GM21529 (cell line): ENCODE measurements around the gene PIAS1.
A peak's percentile ranks its signal among the peaks of the same experiment; 100 is the strongest.
"Not testable (repeated sequence)": the region's sequence is repeated elsewhere in the genome, so short reads cannot be mapped to it uniquely, and the experiment has no call there.

Experiments
- ATAC-seq: cut with Tn5 transposase; IDR thresholded peaks from one replicate; pipeline ENCODE4 v1.9.1; 2021; ENCODE audit not compliant: unreplicated experiment

The PIAS1 gene

DNA sequence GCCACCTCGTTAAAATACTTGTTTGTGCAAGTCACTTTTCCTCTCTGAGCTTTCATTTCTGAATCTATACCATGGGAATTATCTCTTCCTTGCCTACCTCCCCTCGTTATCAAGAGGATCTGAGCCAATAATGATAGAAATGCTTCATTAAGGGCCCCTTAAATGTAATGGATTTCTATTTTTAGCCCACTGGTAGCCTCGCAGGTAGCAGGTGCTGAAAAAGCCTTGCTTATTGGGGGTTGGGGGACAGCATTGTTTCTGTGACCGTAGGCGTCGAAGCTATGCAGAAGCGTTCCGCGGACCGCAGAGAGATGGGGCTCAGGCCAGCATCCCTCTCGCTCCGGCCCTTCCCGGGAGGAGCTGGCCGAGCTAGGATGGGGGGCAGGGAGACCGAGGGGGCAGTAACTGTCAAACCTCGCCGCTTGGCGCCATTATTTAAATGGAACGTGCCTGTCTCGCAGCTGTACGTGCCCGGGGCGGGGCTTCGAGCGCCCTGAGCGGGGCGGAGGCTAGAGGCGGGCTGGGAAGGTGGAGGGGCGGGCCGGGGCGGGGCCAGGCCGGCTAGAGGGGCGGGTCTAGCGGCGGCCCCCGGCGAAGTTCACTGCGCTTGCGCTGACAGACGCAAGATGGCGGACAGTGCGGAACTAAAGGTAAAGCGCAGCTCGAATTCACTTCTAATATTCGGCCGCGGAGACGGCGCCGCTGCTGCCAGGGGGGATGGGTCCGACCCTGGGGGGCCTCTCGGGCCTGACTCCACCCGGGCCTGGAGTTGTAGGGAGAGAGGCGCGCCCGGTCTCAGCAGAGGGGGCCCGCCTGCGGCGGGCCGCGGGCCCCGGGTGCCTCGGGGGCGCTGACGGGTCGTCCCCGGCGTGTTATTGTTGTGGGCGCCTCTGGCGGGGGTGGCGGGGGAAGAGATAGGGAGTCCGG is at the start of gene PIAS1:
TSS of gene PIAS1 (plus strand) at position 615 of the 927 bp plus-strand sequence. CDS start at position 627, 12 bp downstream.
- ATAC-seq: peak; percentile 79

GRCh38 chr15:68007642-68008041 is 46.5 kb upstream of the PIAS1 start:
- ATAC-seq: not testable (repeated sequence)

GRCh38 chr15:68010361-68011153 is 43.6 kb upstream of the PIAS1 start:
- ATAC-seq: no peak

DNA sequence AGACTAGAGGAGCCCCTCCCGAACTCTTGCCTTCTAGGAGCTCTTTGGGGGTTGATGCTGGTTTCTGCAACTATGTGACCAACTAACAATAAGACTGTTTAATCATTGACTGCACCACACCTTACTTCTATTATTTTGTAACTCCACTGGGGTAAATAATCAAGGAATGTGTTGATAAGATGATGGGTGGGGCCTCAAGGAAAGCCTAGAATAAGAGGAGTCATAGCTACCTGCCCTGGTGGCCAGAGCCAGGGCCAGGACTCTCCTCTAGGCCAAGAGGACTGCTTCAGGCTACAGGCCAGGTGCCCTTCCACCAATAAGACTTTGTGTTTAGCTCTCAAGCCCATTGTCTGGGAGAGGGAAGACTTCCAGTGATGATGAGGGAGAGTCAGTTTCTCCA is 41.2 kb upstream of the PIAS1 start:
- no peak for ATAC-seq

DNA sequence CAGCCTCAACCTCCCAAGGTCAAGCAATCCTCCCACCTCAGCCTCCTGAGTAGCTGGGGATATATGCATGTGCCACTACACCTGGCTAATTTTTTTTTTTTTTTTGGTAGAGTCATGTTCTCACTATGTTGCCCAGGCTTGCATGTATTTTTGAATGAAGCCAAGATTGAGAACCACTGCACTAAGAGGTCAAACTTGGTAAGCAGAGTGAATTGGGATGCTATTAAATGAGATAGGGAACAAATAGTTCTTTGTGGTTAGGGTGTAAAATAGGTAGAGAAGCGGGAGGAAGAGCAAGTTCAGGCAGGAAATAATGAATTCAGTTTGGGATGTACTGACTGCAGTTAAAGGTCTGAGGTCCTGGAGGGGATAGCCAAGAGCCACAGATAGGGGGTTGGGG is 39.9 kb upstream of the PIAS1 start:
- ATAC-seq: no peak

DNA sequence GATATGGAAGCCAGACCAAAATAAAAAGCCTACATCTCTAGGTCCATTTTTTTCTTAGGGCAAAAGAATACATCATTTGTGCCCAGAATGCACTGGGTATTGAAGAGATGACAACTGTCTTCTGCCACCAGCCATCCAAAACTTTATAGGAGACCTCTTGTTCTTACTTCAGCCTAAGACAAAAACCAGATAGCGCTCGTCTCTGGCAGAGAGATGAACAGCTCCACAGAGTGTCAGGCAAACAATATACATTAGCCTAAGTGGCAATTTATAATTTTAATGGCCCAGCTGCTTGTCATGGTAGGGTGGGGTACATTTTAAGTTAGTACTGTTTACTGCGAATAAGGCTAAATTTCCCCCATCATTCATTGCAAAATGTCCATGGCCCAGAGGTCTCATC is 38.9 kb upstream of the PIAS1 start:
- no peak for ATAC-seq

DNA sequence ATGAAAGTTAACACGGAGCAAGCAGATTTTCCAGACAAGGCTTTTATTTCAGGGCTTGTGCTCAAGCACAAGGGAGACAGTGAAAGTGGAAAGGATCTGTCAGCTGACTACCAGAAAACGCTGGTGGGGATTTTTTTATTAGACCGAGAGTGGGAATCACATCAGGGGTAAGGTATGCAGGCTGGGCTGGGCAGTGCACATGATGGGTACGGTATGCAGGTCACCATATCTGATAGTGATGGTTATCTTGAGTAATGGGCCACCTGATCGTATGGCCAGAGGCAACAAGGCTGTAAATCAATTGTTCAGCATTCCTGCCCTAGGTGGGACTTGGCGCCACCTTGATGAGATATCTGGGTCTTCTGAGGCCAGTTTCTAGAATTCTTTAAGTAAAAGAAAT is 36.9 kb upstream of the PIAS1 start:
- ATAC-seq: no peak

GRCh38 chr15:68018797-68019444 is 35.2 kb upstream of the PIAS1 start:
- no peak for ATAC-seq

DNA sequence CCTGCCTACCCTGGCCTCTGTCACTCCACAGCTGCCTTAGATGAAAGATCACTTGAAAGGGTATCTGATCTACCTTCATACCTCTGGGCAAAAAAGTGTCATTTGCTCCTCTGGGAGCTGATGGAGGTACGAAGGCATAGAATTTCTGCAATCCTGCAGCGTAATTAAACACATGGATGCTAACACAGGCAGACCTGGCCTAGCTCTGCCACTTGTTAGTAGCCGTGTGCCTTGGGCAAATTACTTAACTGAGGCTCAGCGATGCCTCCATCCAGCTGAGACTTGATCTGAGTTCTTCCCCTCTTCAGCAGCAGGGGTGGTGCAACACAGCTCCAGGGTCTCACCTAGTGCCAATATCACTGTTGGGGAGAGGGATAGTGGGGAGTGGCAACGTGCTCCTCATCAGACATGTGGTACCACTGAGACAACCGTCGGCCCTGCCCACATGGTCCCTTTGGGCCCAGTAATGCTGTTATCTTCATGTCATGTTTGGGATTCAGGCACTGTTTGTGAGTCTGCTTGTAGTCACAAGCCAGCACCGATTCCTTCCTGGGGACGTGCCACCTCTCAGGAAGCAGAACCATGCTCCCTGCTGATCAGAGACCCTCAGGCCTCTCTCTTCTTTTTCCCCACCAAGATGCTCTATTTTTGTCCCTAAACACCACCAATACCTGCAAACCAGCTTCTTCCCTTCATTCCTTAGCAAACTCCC is 34.1 kb upstream of the PIAS1 start:
- no peak for ATAC-seq

DNA sequence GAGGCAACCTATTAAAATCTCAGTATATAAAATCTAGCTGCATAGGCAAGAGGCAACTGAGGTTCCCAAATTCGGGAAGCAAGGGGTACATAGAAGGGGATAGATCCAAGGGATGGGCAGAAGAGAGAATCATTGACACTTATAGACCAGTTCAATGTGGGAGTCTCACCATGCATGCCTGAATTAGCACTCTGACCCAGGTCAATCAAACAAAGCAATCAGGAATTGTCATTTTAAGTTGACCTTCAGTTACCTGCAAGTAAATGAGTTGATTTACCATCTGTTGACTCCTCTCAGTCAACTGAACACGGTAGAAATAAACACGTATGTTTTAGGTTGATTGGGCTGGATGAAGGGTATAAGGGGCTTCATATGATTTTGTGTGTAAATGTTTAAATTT is 33.4 kb upstream of the PIAS1 start:
- ATAC-seq: no peak

GRCh38 chr15:68022061-68022460 is 32.1 kb upstream of the PIAS1 start:
- no peak for ATAC-seq

DNA sequence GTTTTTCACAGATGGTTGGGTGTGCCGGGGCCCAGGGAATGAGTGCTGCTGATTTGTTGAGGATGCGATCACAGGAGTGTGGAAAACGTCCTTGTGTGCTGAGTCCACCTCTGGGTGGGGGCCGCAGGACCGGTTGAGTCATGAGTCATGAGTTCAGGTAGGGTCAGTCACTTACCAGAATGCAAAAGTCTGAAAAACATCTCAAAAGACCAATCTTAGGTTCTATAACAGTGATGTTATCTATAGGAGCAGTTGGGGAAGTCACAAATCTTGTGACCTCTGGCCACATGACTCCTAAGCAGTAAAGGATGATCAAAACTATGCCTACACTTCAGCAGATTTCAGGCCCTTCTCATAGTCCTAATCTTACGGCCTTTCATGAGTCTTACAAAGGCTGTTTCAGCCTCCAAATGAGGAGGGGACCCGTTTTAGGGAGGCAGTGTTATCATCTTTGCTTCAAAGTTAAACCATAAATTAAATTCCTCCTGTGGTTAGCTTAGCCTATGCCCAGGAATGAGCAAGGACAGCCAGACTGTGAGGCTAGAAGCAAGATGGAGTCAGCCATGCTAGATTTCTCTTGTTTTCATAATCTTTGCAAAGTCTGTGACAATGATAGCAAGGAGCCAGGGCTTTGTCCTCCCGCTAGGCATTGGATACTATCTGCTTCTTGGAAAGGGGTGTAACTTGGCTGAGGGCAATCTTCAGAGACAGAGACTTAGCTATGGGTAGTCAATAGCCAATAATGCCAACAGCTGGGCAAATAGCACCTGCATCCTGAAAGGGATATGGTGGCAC is 30.6 kb upstream of the PIAS1 start:
- ATAC-seq: no peak

- no peak for ATAC-seq
Measured at GRCh38 chr15:68025835-68026424, 28.2 kb upstream of the PIAS1 start.

DNA sequence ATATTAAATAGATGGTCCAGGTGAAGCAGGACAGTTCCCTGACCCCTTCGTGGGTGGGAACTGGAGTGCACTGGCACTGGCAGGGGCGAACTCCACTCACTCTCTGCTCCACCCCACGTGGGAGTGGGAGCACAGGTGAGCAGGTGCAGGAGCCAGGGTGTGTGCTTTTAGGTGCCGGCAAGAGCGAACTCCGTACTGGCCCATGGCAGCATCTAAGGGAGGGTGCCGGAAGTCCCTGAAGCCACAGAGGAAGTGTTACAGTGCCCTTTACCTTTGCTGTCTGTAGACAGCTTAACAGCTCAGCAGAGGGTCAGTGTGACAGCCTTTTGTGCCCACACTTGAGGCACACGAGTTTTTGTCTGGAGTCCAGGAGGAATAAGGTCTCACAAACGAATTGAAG is 26.7 kb upstream of the PIAS1 start:
- ATAC-seq: no peak

GRCh38 chr15:68028137-68028887 is 25.8 kb upstream of the PIAS1 start:
- ATAC-seq: no peak

GRCh38 chr15:68028888-68029207 is 25.3 kb upstream of the PIAS1 start:
- no peak for ATAC-seq

GRCh38 chr15:68029959-68030358 is 24.2 kb upstream of the PIAS1 start:
- ATAC-seq: no peak

GRCh38 chr15:68031404-68031803 is 22.7 kb upstream of the PIAS1 start:
- no peak for ATAC-seq

DNA sequence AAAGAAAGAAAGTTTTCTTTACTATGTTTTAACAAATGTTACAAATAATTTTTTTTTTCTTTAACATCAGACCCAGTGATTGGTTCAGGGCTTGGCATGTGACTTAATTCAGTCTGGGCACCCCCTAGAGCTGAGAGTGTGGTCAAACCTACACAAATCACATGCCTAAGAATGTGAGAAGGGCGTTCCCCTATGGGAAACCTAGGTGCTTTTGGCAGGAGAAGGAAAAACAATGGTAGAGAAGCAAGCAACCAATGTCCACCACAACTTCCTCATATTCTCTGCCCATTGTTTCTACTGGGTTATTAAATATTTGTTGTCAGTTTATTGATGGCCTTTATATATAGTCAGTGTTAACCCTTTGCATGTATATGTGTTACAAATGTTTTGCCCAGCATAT is 21.4 kb upstream of the PIAS1 start:
- no peak for ATAC-seq
